A549 (cell line): ENCODE measurements around the gene SETD3. TPM values are rescaled to one million over a fixed set of nuclear protein-coding genes. Genes with fewer than 3 reads are reported as not detected.

Experiments used
- ATAC-seq, 2 experiments: fragments of 200-7000 bp in 1 of 2; fragments of >200 bp in 1 of 2; cut with Nextera tagmentation in 1 of 2; cut with Tn5 transposase in 1 of 2; 3 replicates each; pipeline versions ENCODE4 v1.8.0 to v1.9.1; 2018 to 2020; ENCODE audit warnings: mild to moderate bottlenecking in 1 of 2, moderate library complexity in 1 of 2
- CTCF ChIA-PET: fragments of 300-600 bp; sonication (Branson Sonifier 250); formaldehyde crosslinking; extraction: SDS; loops from one replicate; lab custom pipeline; 2021; ENCODE audit warnings: antibody characterized with exemption, inconsistent platforms; lab: Yijun Ruan, JAX
- POLR2A ChIA-PET: fragments of 350-600 bp; formaldehyde crosslinking; extraction: SDS; loops from one replicate; lab custom pipeline; 2021; ENCODE audit warnings: antibody characterized with exemption, inconsistent platforms; lab: Yijun Ruan, JAX
- DNase-seq, 2 experiments: peaks; one replicate each; pipeline versions ENCODE4 v3.0.0 to v3.0.0-alpha.2; 2011 to 2016; ENCODE audit warnings: low read depth in 1 of 2, low spot score in 1 of 2
- FAIRE-seq: peaks from 2 replicates; lab custom pipeline; 2011; peaks lifted over from hg19 to GRCh38; lab: Jason Lieb, UNC
- H3K27ac ChIP-seq, 2 experiments: fragments of >200 bp; sonication (Bioruptor Twin); formaldehyde crosslinking; 3 replicates each; pipeline ENCODE4 v1.5.1; 2016 to 2017
- H3K4me1 ChIP-seq: fragments of >200 bp; sonication (Bioruptor Twin); formaldehyde crosslinking; 3 replicates; pipeline ENCODE4 v1.6.1; 2016
- H3K4me2 ChIP-seq: fragments of >200 bp; sonication (Bioruptor Twin); formaldehyde crosslinking; 3 replicates; pipeline ENCODE4 v1.6.1; 2016
- H3K4me3 ChIP-seq: fragments of >200 bp; sonication (Bioruptor Twin); formaldehyde crosslinking; 3 replicates; pipeline ENCODE4 v1.5.1; 2016
- H3K9me3 ChIP-seq: fragments of >200 bp; sonication (Bioruptor Twin); formaldehyde crosslinking; 3 replicates; pipeline ENCODE4 v1.6.1; 2016
- BCL3 ChIP-seq: fragments of >200 bp; sonication (Bioruptor Twin); formaldehyde crosslinking; IDR thresholded peaks from 3 replicates; pipeline ENCODE4 v1.6.1; 2016
- CBX2 ChIP-seq: fragments of 200-600 bp; sonication (generic); IDR thresholded peaks from 2 replicates; pipeline ENCODE4 v1.6.1; 2016; ENCODE audit warnings: low read depth, mild to moderate bottlenecking, borderline replicate concordance
- CEBPB ChIP-seq, 2 experiments: fragments of >200 bp in 1 of 2; sonication (Bioruptor Twin) in 1 of 2; formaldehyde crosslinking in 1 of 2; IDR thresholded peaks; 2 replicates each; pipeline ENCODE4 v1.6.1; 2012 to 2016
- CHD2 ChIP-seq: fragments of 150-350 bp; IDR thresholded peaks from 2 replicates; pipeline ENCODE4 v1.6.1; 2014; ENCODE audit warnings: low read length; ENCODE audit not compliant: partially characterized antibody
- CHD4 ChIP-seq: fragments of 200-600 bp; sonication (generic); IDR thresholded peaks from 2 replicates; pipeline ENCODE4 v1.6.1; 2016; ENCODE audit warnings: antibody characterized with exemption, mild to moderate bottlenecking, borderline replicate concordance
- E2F6 ChIP-seq: IDR thresholded peaks from 2 replicates; pipeline ENCODE4 v1.6.1; 2012; ENCODE audit warnings: low read depth, borderline replicate concordance
- EHMT2 ChIP-seq: fragments of 200-600 bp; sonication (generic); IDR thresholded peaks from 2 replicates; pipeline ENCODE4 v1.6.1; 2016; ENCODE audit warnings: antibody characterized with exemption, low read depth, mild to moderate bottlenecking, moderate library complexity
- ESRRA ChIP-seq: fragments of 150-350 bp; IDR thresholded peaks from 2 replicates; pipeline ENCODE4 v1.6.1; 2014; ENCODE audit warnings: mild to moderate bottlenecking, low read length, borderline replicate concordance
- FOSB ChIP-seq: fragments of 250-450 bp; sonication (Bioruptor Pico); IDR thresholded peaks from 2 replicates; pipeline ENCODE4 v1.5.0; 2020; ENCODE audit warnings: mild to moderate bottlenecking, moderate library complexity
- FOSL2 ChIP-seq, 2 experiments: fragments of 450-650 bp in 1 of 2; fragments of >200 bp in 1 of 2; sonication (Bioruptor Twin) in 1 of 2; formaldehyde crosslinking; IDR thresholded peaks; 2 replicates each; pipeline versions ENCODE4 v1.5.0 to v1.6.1; 2016 to 2020; ENCODE audit warnings: mild to moderate bottlenecking in 1 of 2, moderate library complexity in 1 of 2
- HES2 ChIP-seq: fragments of >200 bp; sonication (Bioruptor Twin); formaldehyde crosslinking; IDR thresholded peaks from 2 replicates; pipeline ENCODE4 v1.6.1; 2016
- HOXB5 ChIP-seq: fragments of 250-450 bp; sonication (Bioruptor Pico); IDR thresholded peaks from 2 replicates; pipeline ENCODE4 v1.5.0; 2020; ENCODE audit warnings: mild to moderate bottlenecking, moderate library complexity
- JUN ChIP-seq, 2 experiments: fragments of >200 bp; sonication (Bioruptor Twin); formaldehyde crosslinking; IDR thresholded peaks; 2 replicates in 1 of 2; 3 replicates in 1 of 2; pipeline ENCODE4 v1.6.1; 2016 to 2017
- JUNB ChIP-seq: fragments of >200 bp; sonication (Bioruptor Twin); formaldehyde crosslinking; IDR thresholded peaks from 2 replicates; pipeline ENCODE4 v1.6.1; 2016
- KDM1A ChIP-seq: fragments of 200-600 bp; sonication (generic); IDR thresholded peaks from 2 replicates; pipeline ENCODE4 v1.6.1; 2016; ENCODE audit warnings: low read depth, mild to moderate bottlenecking
- MAFK ChIP-seq: fragments of 450-650 bp; IDR thresholded peaks from 2 replicates; pipeline ENCODE4 v1.6.1; 2014; ENCODE audit not compliant: partially characterized antibody
- MAZ ChIP-seq: fragments of 150-350 bp; IDR thresholded peaks from 2 replicates; pipeline ENCODE4 v1.6.1; 2014; ENCODE audit warnings: antibody characterized with exemption, low read depth, low read length, borderline replicate concordance
- NFE2L2 ChIP-seq: fragments of 150-350 bp; conservative IDR thresholded peaks from 2 replicates; pipeline ENCODE4 v1.6.1; 2014; ENCODE audit warnings: low read length
- RAD21 ChIP-seq, 2 experiments: fragments of >200 bp in 1 of 2; sonication (Bioruptor Twin) in 1 of 2; formaldehyde crosslinking in 1 of 2; IDR thresholded peaks in 1 of 2; conservative IDR thresholded peaks in 1 of 2; 2 replicates in 1 of 2; 3 replicates in 1 of 2; pipeline ENCODE4 v1.6.1; 2012 to 2018; ENCODE audit warnings: inconsistent platforms in 1 of 2
- RARB ChIP-seq: fragments of 250-450 bp; sonication (Bioruptor Pico); IDR thresholded peaks from 2 replicates; pipeline ENCODE4 v1.8.0; 2021; ENCODE audit warnings: mild to moderate bottlenecking, moderate library complexity
- RCOR1 ChIP-seq: fragments of 150-350 bp; IDR thresholded peaks from 2 replicates; pipeline ENCODE4 v1.6.1; 2014; ENCODE audit warnings: antibody characterized with exemption, low read length, low read depth
- RFX5 ChIP-seq: fragments of 450-650 bp; IDR thresholded peaks from 2 replicates; pipeline ENCODE4 v1.7.1; 2014; ENCODE audit warnings: antibody characterized with exemption, mild to moderate bottlenecking, moderate library complexity
- SREBF2 ChIP-seq: fragments of 450-650 bp; IDR thresholded peaks from 2 replicates; pipeline ENCODE4 v1.6.1; 2014; ENCODE audit warnings: mild to moderate bottlenecking, moderate library complexity
- TP53 ChIP-seq: fragments of 250-450 bp; sonication (Bioruptor Pico); IDR thresholded peaks from 2 replicates; pipeline ENCODE4 v1.5.0; 2021; ENCODE audit warnings: mild to moderate bottlenecking, moderate library complexity
- USF2 ChIP-seq: fragments of 450-650 bp; IDR thresholded peaks from 2 replicates; pipeline ENCODE4 v1.6.1; 2014; ENCODE audit warnings: antibody characterized with exemption
- ZC3H11A ChIP-seq: fragments of 450-650 bp; IDR thresholded peaks from 2 replicates; pipeline ENCODE4 v1.6.1; 2014; ENCODE audit warnings: antibody characterized with exemption, mild to moderate bottlenecking
- ZFP36 ChIP-seq: fragments of 450-650 bp; IDR thresholded peaks from 2 replicates; pipeline ENCODE4 v1.6.1; 2014; ENCODE audit warnings: borderline replicate concordance; ENCODE audit not compliant: partially characterized antibody
- ZNF302 ChIP-seq: fragments of 250-450 bp; sonication (Bioruptor Pico); IDR thresholded peaks from 2 replicates; pipeline ENCODE4 v1.9.0; 2021; ENCODE audit warnings: inconsistent platforms, mild to moderate bottlenecking, moderate library complexity
- WGBS: methylation state at CpG from one replicate; pipeline ENCODE4 v1.1.6; 2017; ENCODE audit errors: missing lambda C conversion rate; 5-methylcytosine and 5-hydroxymethylcytosine counted together
- polyA plus RNA-seq, 4 experiments: library from polyadenylated mRNA; depleted of rRNA in 3 of 4; stranded (reverse); fragments of >200 nt; fragmentation: RNase III in 1 of 4; extraction: RNeasy Plus Mini Kit Qiagen cat#74134 plus additional on column Dnase treatment in 1 of 4; gene quantifications; 2 replicates in 3 of 4; 3 replicates in 1 of 4; pipeline ENCODE4 v1.2.3, GENCODE V29; 2011 to 2017
- TF ChIP-seq, protein P1 (sequence below): fragments of 200-600 bp; sonication (generic); IDR thresholded peaks from 2 replicates; pipeline ENCODE4 v1.6.1; 2016; ENCODE audit warnings: antibody characterized with exemption, mild to moderate bottlenecking, moderate library complexity
- TF ChIP-seq, protein P2 (sequence below): IDR thresholded peaks from 2 replicates; pipeline ENCODE4 v1.6.1; 2012

SETD3 gene
- polyA plus RNA-seq, 2 of the 4 experiments (the other 2 are of a cell fraction) = 43.1 to 59.7 TPM

DNA sequence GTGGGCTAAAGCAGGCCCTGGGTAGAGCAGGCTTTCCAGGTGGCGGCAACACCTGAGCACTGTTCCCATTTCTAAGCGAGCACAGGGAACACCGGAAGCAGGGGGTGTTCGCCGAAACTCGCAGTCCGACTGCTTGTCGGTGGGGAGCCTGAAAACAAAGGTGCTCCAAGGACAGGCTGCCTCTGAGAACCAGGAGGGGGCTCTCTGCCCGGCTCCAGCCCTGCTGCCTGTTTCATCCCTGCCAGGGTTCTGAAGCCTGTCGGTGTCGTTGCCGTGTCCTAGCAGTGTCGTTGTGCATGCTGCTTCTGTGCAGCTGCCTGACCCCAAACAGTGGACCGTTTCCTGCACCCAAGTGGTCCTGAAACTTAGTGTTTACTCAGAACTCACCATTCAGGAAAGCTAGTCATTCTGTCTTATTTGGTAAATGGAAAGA lies 22.3 kb upstream of the SETD3 start (continued):
- TF ChIP-seq, protein P1, sequence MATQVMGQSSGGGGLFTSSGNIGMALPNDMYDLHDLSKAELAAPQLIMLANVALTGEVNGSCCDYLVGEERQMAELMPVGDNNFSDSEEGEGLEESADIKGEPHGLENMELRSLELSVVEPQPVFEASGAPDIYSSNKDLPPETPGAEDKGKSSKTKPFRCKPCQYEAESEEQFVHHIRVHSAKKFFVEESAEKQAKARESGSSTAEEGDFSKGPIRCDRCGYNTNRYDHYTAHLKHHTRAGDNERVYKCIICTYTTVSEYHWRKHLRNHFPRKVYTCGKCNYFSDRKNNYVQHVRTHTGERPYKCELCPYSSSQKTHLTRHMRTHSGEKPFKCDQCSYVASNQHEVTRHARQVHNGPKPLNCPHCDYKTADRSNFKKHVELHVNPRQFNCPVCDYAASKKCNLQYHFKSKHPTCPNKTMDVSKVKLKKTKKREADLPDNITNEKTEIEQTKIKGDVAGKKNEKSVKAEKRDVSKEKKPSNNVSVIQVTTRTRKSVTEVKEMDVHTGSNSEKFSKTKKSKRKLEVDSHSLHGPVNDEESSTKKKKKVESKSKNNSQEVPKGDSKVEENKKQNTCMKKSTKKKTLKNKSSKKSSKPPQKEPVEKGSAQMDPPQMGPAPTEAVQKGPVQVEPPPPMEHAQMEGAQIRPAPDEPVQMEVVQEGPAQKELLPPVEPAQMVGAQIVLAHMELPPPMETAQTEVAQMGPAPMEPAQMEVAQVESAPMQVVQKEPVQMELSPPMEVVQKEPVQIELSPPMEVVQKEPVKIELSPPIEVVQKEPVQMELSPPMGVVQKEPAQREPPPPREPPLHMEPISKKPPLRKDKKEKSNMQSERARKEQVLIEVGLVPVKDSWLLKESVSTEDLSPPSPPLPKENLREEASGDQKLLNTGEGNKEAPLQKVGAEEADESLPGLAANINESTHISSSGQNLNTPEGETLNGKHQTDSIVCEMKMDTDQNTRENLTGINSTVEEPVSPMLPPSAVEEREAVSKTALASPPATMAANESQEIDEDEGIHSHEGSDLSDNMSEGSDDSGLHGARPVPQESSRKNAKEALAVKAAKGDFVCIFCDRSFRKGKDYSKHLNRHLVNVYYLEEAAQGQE = no peak
- TF ChIP-seq JUN (IDR thresholded peaks at IDR 0.05) = no peak
- TF ChIP-seq, all 56 proteins: peak for 0

DNA sequence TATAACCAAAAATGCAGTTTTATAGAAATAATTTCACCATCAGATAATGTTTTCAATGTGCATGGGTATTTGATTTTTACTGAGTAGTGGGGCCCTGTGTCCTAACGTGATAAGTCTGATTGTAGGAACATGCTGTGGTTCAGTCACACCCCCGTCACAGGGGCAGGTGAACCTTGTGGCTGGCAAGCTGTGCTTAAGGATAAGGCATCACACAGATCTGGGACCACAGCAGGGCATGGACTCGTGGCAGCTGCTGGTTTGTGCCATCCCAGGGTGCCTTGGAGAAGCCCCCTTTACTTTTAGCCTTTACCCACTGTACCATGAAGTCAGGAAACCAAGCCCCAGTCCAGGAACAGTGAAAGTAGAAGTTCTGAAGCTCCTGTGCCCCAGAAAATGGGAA lies 17.2 kb upstream of the SETD3 start:
- ChIA-PET CTCF (interaction anchor here (1.2 to 1.3 kb wide), 2 partner anchors 12 to 18 kb away, joined by 3 to 4 read pairs; no protein-coding TSS in a partner anchor), POLR2A (no interaction called here)
- H3K27ac ChIP-seq = no peak overlapping the region

GRCh38 chr14:99497341-99497740 lies 16.7 kb upstream of the SETD3 start:
- no peak for ATAC-seq
- Histone ChIP-seq H3K4me3 (no peak overlapping the region), H3K4me1 (no peaks in the 10 kb centered on the region), H3K9me3 (no peaks in the 10 kb centered on the region), H3K4me2 (no peak overlapping the region), H3K27ac (no peak overlapping the region)
- no peak for DNase-seq
- no peak for FAIRE-seq
- ChIA-PET POLR2A (no interaction called here), CTCF (interaction anchor here (1.2 kb wide), 1 partner anchor 11 kb away, joined by 4 read pairs; no protein-coding TSS in a partner anchor)
- 88% methylated on average over 2 of the region's 2 CpGs for WGBS
- TF ChIP-seq CHD2 (no peak), RFX5 (no peak), RAD21 (conservative IDR thresholded peaks at IDR 0.05 in 1 of 2, IDR thresholded peaks at IDR 0.05 in 1 of 2) (no peak), FOSB (CRISPR knock-in tag) (no peak), EHMT2 (no peak), CHD4 (no peak), MAFK (no peak), HES2 (no peak), ZFP36 (no peak), FOSL2 (IDR thresholded peaks at IDR 0.05) (no peak), FOSL2 (CRISPR knock-in tag; IDR thresholded peaks at IDR 0.05) (no peak), SREBF2 (no peak), ZC3H11A (no peak), HOXB5 (CRISPR knock-in tag) (no peak), E2F6 (no peak), BCL3 (no peak)
- TF ChIP-seq, protein P2, sequence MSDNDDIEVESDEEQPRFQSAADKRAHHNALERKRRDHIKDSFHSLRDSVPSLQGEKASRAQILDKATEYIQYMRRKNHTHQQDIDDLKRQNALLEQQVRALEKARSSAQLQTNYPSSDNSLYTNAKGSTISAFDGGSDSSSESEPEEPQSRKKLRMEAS = no peak

More for the DNA sequence above, 17.2 kb upstream of the SETD3 start:
- no peak for ATAC-seq
- WGBS = 87% methylated on average over 2 of the region's 3 CpGs
- no peak for DNase-seq
- H3K9me3 ChIP-seq = no peaks in the 10 kb centered on the region
- no peaks in the 10 kb centered on the region for H3K4me1 ChIP-seq
- TF ChIP-seq RCOR1 = no peak
- TF ChIP-seq MAFK = no peak
- TF ChIP-seq ESRRA = no peak
- TF ChIP-seq USF2 = no peak
- TF ChIP-seq NFE2L2 = no peak
- no peak for TF ChIP-seq SREBF2
- no peak for TF ChIP-seq MAZ
- TF ChIP-seq TP53 (CRISPR knock-in tag) = no peak
- no peak for TF ChIP-seq KDM1A
- no peak for TF ChIP-seq RAD21 (conservative IDR thresholded peaks at IDR 0.05 in 1 of 2, IDR thresholded peaks at IDR 0.05 in 1 of 2)
- no peak for TF ChIP-seq ZFP36
- TF ChIP-seq CEBPB (IDR thresholded peaks at IDR 0.05) = no peak
- no peak for TF ChIP-seq RARB (CRISPR knock-in tag)
- TF ChIP-seq CBX2 = no peak
- no peak for TF ChIP-seq JUNB
- no peak for TF ChIP-seq E2F6
- no peak for TF ChIP-seq ZNF302 (CRISPR knock-in tag)
- FAIRE-seq = no peak
- H3K4me2 ChIP-seq = no peak overlapping the region
- H3K4me3 ChIP-seq = no peak overlapping the region
